Measurements from ENCODE around the gene TBC1D16. TPM values are rescaled to one million over a fixed set of nuclear protein-coding genes. Genes with fewer than 3 reads are reported as not detected.

Gene TBC1D16
- total RNA-seq, 1 experiment from 2014 or later = 21.1 TPM

DNA sequence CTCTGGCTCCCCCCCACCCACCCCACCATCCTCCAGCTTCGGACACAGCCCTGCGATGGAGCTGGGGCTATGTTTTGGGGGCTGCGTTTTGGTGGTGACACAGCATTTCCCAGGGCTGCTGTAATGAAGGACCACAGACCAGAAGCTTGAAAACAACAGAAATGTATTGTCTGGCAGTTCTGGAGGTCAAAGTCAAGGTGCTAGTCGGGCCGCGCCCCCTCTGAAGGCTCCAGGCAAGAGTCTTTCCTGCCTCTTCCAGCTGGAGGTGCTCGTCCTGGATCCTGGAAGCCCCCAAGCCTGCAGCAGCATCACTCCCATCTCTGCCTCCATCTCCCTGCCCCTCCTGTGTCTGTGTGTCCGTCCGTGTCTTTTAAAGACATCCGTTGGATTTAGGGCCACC lies 50.8 kb downstream of the TBC1D16 start:
- Mint-ChIP-seq H3K4me3 (ENCODE audit: unreplicated experiment) (no peak overlapping the region), H3K27me3 (ENCODE audit: insufficient read depth, unreplicated experiment) (no peaks in the 10 kb centered on the region), H3K9me3 (ENCODE audit: unreplicated experiment) (no peaks in the 10 kb centered on the region), H3K27ac (ENCODE audit: low read depth, unreplicated experiment) (no peak overlapping the region), H3K4me1 (ENCODE audit: insufficient read depth, unreplicated experiment) (peaks cover 21% of the 10 kb centered on the region), H3K36me3 (ENCODE audit: insufficient read depth, unreplicated experiment) (peaks cover 5% of the 10 kb centered on the region)
- TF ChIP-seq, protein P1, sequence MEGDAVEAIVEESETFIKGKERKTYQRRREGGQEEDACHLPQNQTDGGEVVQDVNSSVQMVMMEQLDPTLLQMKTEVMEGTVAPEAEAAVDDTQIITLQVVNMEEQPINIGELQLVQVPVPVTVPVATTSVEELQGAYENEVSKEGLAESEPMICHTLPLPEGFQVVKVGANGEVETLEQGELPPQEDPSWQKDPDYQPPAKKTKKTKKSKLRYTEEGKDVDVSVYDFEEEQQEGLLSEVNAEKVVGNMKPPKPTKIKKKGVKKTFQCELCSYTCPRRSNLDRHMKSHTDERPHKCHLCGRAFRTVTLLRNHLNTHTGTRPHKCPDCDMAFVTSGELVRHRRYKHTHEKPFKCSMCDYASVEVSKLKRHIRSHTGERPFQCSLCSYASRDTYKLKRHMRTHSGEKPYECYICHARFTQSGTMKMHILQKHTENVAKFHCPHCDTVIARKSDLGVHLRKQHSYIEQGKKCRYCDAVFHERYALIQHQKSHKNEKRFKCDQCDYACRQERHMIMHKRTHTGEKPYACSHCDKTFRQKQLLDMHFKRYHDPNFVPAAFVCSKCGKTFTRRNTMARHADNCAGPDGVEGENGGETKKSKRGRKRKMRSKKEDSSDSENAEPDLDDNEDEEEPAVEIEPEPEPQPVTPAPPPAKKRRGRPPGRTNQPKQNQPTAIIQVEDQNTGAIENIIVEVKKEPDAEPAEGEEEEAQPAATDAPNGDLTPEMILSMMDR (IDR thresholded peaks at IDR 0.05; ENCODE audit: unreplicated experiment) = no peak
- POLR2A ChIA-PET = interaction anchor here (0.6 kb wide), 2 partner anchors 8 to 77 kb away, joined by 3 read pairs; no protein-coding TSS in a partner anchor
- no peak for DNase-seq (ENCODE audit: unreplicated experiment)
- no TSS peak for BruUV-seq (replicated peaks)
- CTCF ChIA-PET = interaction anchor here (1.0 kb wide), 1 partner anchor 145 kb away, joined by 4 read pairs; no protein-coding TSS in a partner anchor
- intact Hi-C loops (cut with micrococcal nuclease) = no loop called here

GRCh38 chr17:79984045-79984840 lies 51.4 kb downstream of the TBC1D16 start:
- TF ChIP-seq, protein P1 (IDR thresholded peaks at IDR 0.05; ENCODE audit: unreplicated experiment) = no peak
- intact Hi-C loops (cut with micrococcal nuclease) = no loop called here
- H3K27me3 Mint-ChIP-seq (ENCODE audit: insufficient read depth, unreplicated experiment) = no peaks in the 10 kb centered on the region
- ChIA-PET POLR2A (interaction anchor here (0.6 to 1.2 kb wide), 3 partner anchors 8 to 134 kb away, joined by 3 read pairs; no protein-coding TSS in a partner anchor), CTCF (interaction anchor here (1.0 kb wide), 1 partner anchor 144 kb away, joined by 4 read pairs; no protein-coding TSS in a partner anchor)
- H3K9me3 Mint-ChIP-seq (ENCODE audit: unreplicated experiment) = no peaks in the 10 kb centered on the region
- H3K36me3 Mint-ChIP-seq (ENCODE audit: insufficient read depth, unreplicated experiment) = peaks cover 5% of the 10 kb centered on the region
- no peak for DNase-seq (ENCODE audit: unreplicated experiment)
- no TSS peak for BruUV-seq (replicated peaks)
- no peak overlapping the region for H3K4me3 Mint-ChIP-seq (ENCODE audit: unreplicated experiment)
- H3K4me1 Mint-ChIP-seq (ENCODE audit: insufficient read depth, unreplicated experiment) = peaks cover 21% of the 10 kb centered on the region
- no peak overlapping the region for H3K27ac Mint-ChIP-seq (ENCODE audit: low read depth, unreplicated experiment)

GRCh38 chr17:79983456-79983855 lies 52.2 kb downstream of the TBC1D16 start:
- no peak for DNase-seq (ENCODE audit: unreplicated experiment)
- BruUV-seq (replicated peaks) = no TSS peak
- ChIA-PET CTCF (no interaction called here), POLR2A (interaction anchor here (0.7 to 1.2 kb wide), 3 partner anchors 36 to 133 kb away, joined by 3 read pairs; no protein-coding TSS in a partner anchor)
- Mint-ChIP-seq H3K9me3 (ENCODE audit: unreplicated experiment) (no peaks in the 10 kb centered on the region), H3K4me3 (ENCODE audit: unreplicated experiment) (no peak overlapping the region), H3K4me1 (ENCODE audit: insufficient read depth, unreplicated experiment) (peaks cover 20% of the 10 kb centered on the region), H3K27me3 (ENCODE audit: insufficient read depth, unreplicated experiment) (no peaks in the 10 kb centered on the region), H3K36me3 (ENCODE audit: insufficient read depth, unreplicated experiment) (peaks cover 5% of the 10 kb centered on the region), H3K27ac (ENCODE audit: low read depth, unreplicated experiment) (no peak overlapping the region)
- intact Hi-C loops (cut with micrococcal nuclease) = no loop called here
- TF ChIP-seq, protein P1 (IDR thresholded peaks at IDR 0.05; ENCODE audit: unreplicated experiment) = no peak

DNA sequence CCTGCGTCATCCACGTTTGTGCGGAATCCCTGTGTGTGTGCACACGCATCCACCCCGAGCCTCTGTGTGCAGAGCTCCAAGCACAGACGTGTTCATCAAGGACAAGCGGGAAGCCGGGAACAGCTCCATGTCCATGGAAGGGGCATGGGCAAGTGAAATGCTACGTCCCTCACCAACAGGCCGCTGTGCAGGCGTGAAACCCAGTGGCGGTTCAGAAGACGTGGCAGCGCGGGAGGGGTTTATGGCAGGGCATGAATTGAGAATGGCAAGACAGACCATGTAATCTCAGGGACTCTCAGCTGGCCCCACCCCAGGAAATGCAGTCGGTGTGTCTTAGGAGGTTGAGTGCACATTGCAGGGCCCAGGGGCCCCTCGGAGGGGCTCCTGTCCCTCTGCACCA lies 52.7 kb downstream of the TBC1D16 start:
- TF ChIP-seq, protein P1 (IDR thresholded peaks at IDR 0.05; ENCODE audit: unreplicated experiment) = no peak
- BruUV-seq (replicated peaks) = no TSS peak
- peaks cover 5% of the 10 kb centered on the region for H3K36me3 Mint-ChIP-seq (ENCODE audit: insufficient read depth, unreplicated experiment)
- ChIA-PET POLR2A (interaction anchor here (0.7 to 1.2 kb wide), 3 partner anchors 36 to 133 kb away, joined by 3 read pairs; no protein-coding TSS in a partner anchor), CTCF (no interaction called here)
- H3K4me3 Mint-ChIP-seq (ENCODE audit: unreplicated experiment) = no peak overlapping the region
- no peaks in the 10 kb centered on the region for H3K9me3 Mint-ChIP-seq (ENCODE audit: unreplicated experiment)
- peaks cover 15% of the 10 kb centered on the region for H3K4me1 Mint-ChIP-seq (ENCODE audit: insufficient read depth, unreplicated experiment)
- no peak overlapping the region for H3K27ac Mint-ChIP-seq (ENCODE audit: low read depth, unreplicated experiment)
- intact Hi-C loops (cut with micrococcal nuclease) = no loop called here
- no peak for DNase-seq (ENCODE audit: unreplicated experiment)
- no peaks in the 10 kb centered on the region for H3K27me3 Mint-ChIP-seq (ENCODE audit: insufficient read depth, unreplicated experiment)
